Measurements from ENCODE around the gene NELFB.

DNA sequence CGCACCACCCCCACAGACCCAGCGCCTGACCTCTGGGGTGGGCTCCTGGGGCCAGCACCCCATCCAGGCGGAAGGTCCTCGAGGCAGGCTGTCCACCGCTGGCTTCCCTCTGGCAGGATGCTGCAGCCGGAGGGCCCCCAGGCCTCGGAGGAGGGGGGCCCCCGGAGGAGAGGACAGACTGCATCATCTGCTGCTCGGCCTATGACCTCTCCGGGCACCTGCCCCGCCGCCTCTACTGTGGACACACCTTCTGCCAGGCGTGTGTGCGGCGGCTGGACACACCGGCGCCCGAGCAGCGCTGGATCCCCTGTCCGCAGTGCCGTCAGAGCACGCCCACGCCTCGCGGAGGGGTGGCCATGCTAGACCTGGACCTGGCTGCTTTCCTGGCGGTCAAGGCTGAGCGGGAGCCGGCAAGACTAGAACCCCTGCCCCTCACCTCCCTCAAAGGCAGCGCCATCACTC, 26.6 kb upstream of the NELFB start:
- TF ChIP-seq, protein P1, sequence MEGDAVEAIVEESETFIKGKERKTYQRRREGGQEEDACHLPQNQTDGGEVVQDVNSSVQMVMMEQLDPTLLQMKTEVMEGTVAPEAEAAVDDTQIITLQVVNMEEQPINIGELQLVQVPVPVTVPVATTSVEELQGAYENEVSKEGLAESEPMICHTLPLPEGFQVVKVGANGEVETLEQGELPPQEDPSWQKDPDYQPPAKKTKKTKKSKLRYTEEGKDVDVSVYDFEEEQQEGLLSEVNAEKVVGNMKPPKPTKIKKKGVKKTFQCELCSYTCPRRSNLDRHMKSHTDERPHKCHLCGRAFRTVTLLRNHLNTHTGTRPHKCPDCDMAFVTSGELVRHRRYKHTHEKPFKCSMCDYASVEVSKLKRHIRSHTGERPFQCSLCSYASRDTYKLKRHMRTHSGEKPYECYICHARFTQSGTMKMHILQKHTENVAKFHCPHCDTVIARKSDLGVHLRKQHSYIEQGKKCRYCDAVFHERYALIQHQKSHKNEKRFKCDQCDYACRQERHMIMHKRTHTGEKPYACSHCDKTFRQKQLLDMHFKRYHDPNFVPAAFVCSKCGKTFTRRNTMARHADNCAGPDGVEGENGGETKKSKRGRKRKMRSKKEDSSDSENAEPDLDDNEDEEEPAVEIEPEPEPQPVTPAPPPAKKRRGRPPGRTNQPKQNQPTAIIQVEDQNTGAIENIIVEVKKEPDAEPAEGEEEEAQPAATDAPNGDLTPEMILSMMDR (optimal IDR thresholded peaks at IDR 0.05 in 1 of 3, IDR thresholded peaks at IDR 0.05 in 1 of 3, conservative IDR thresholded peaks at IDR 0.05 in 1 of 3; ENCODE audit: extremely low read depth in 1 of 3, insufficient read depth in 2 of 3, low read length in 3 of 3) = no peak
- TF ChIP-seq EZH2 (IDR thresholded peaks at IDR 0.05; ENCODE audit: low read length) = no peak
